ENCODE results near the gene IMP3. TPM values are rescaled to one million over a fixed set of nuclear protein-coding genes. Genes with fewer than 3 reads are reported as not detected.
A peak's percentile ranks its signal among the peaks of the same experiment; 100 is the strongest.

The IMP3 gene
- polyA plus RNA-seq, 1 of the 3 experiments (the other 2 are of a cell fraction), result 56.2 TPM

DNA sequence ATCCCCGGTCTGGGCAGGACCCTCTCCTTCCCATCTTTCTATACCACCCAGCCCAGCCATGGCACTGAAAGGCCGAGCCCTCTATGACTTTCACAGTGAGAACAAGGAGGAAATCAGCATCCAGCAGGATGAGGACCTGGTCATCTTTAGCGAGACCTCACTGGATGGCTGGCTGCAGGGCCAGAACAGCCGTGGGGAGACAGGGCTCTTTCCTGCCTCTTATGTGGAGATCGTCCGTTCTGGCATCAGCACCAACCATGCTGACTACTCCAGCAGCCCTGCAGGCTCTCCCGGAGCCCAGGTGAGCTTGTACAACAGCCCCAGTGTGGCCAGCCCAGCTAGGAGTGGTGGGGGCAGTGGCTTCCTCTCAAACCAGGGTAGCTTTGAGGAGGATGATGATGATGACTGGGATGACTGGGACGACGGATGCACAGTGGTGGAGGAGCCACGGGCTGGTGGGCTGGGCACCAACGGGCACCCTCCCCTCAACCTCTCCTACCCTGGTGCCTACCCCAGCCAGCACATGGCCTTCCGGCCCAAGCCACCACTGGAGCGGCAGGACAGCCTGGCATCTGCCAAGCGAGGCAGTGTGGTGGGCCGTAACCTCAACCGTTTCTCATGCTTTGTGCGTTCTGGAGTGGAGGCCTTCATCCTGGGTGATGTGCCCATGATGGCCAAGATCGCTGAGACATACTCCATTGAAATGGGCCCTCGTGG is 9.2 kb upstream of the IMP3 start:
- Histone ChIP-seq H3K9ac (peak overlapping the region; percentile 99), H3K4me1 (ENCODE audit: control insufficient read depth in 1 of 2, insufficient read depth in 2 of 2, low read depth in 1 of 2, low read length in 1 of 2) (peaks cover 13 to 54% of the 10 kb centered on the region in 2 experiments; a peak in 3 of 4 replicates), H3K4me2 (peak overlapping the region; percentile 99), H3K9me3 (no peaks in the 10 kb centered on the region), H3K27me3 (ENCODE audit: insufficient read depth) (no peaks in the 10 kb centered on the region), H3K27ac (ENCODE audit: low read depth in 2 of 2, low read length in 1 of 2) (peak overlapping the region in 1 of 2 experiments; percentile 96; a peak in 1 of 4 replicates), H3F3A (replicated peaks; ENCODE audit: insufficient read depth) (no peaks in the 10 kb centered on the region), H3K36me3 (replicated peaks in 1 of 2; ENCODE audit: control insufficient read depth in 1 of 2, insufficient read depth in 2 of 2, low read length in 1 of 2) (peaks cover 0 to 10% of the 10 kb centered on the region in 2 experiments), H3K4me3 (ENCODE audit: low read depth in 2 of 2, low read length in 1 of 2) (peak overlapping the region; percentile 73 to 98), H2AFZ (ENCODE audit: low read depth) (no peak overlapping the region), H3K79me2 (ENCODE audit: insufficient read depth) (peaks cover 86% of the 10 kb centered on the region), H4K20me1 (ENCODE audit: insufficient read depth) (peaks cover 40% of the 10 kb centered on the region), H3K9me2 (no peaks in the 10 kb centered on the region)
- TF ChIP-seq, protein P1, sequence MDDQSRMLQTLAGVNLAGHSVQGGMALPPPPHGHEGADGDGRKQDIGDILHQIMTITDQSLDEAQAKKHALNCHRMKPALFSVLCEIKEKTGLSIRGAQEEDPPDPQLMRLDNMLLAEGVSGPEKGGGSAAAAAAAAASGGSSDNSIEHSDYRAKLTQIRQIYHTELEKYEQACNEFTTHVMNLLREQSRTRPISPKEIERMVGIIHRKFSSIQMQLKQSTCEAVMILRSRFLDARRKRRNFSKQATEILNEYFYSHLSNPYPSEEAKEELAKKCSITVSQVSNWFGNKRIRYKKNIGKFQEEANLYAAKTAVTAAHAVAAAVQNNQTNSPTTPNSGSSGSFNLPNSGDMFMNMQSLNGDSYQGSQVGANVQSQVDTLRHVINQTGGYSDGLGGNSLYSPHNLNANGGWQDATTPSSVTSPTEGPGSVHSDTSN (IDR thresholded peaks at IDR 0.05), result no peak
- TF ChIP-seq SMC3 (IDR thresholded peaks at IDR 0.05; ENCODE audit: low read depth, low read length), result no peak
- TF ChIP-seq YY1 (IDR thresholded peaks at IDR 0.05; ENCODE audit: low read depth), result no peak
- TF ChIP-seq, protein P2, sequence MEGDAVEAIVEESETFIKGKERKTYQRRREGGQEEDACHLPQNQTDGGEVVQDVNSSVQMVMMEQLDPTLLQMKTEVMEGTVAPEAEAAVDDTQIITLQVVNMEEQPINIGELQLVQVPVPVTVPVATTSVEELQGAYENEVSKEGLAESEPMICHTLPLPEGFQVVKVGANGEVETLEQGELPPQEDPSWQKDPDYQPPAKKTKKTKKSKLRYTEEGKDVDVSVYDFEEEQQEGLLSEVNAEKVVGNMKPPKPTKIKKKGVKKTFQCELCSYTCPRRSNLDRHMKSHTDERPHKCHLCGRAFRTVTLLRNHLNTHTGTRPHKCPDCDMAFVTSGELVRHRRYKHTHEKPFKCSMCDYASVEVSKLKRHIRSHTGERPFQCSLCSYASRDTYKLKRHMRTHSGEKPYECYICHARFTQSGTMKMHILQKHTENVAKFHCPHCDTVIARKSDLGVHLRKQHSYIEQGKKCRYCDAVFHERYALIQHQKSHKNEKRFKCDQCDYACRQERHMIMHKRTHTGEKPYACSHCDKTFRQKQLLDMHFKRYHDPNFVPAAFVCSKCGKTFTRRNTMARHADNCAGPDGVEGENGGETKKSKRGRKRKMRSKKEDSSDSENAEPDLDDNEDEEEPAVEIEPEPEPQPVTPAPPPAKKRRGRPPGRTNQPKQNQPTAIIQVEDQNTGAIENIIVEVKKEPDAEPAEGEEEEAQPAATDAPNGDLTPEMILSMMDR (IDR thresholded peaks at IDR 0.05), result no peak
- no peak for TF ChIP-seq FOXM1 (IDR thresholded peaks at IDR 0.05; ENCODE audit: low read depth)
- TF ChIP-seq, protein P3, sequence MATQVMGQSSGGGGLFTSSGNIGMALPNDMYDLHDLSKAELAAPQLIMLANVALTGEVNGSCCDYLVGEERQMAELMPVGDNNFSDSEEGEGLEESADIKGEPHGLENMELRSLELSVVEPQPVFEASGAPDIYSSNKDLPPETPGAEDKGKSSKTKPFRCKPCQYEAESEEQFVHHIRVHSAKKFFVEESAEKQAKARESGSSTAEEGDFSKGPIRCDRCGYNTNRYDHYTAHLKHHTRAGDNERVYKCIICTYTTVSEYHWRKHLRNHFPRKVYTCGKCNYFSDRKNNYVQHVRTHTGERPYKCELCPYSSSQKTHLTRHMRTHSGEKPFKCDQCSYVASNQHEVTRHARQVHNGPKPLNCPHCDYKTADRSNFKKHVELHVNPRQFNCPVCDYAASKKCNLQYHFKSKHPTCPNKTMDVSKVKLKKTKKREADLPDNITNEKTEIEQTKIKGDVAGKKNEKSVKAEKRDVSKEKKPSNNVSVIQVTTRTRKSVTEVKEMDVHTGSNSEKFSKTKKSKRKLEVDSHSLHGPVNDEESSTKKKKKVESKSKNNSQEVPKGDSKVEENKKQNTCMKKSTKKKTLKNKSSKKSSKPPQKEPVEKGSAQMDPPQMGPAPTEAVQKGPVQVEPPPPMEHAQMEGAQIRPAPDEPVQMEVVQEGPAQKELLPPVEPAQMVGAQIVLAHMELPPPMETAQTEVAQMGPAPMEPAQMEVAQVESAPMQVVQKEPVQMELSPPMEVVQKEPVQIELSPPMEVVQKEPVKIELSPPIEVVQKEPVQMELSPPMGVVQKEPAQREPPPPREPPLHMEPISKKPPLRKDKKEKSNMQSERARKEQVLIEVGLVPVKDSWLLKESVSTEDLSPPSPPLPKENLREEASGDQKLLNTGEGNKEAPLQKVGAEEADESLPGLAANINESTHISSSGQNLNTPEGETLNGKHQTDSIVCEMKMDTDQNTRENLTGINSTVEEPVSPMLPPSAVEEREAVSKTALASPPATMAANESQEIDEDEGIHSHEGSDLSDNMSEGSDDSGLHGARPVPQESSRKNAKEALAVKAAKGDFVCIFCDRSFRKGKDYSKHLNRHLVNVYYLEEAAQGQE (IDR thresholded peaks at IDR 0.05; ENCODE audit: low read depth, low read length), result no peak
- TF ChIP-seq POLR2AphosphoS5 (IDR thresholded peaks at IDR 0.05; ENCODE audit: low read depth, low read length), result no peak
- TF ChIP-seq GABPA (IDR thresholded peaks at IDR 0.05; ENCODE audit: low read depth), result no peak
- TF ChIP-seq, protein P4, sequence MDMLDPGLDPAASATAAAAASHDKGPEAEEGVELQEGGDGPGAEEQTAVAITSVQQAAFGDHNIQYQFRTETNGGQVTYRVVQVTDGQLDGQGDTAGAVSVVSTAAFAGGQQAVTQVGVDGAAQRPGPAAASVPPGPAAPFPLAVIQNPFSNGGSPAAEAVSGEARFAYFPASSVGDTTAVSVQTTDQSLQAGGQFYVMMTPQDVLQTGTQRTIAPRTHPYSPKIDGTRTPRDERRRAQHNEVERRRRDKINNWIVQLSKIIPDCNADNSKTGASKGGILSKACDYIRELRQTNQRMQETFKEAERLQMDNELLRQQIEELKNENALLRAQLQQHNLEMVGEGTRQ (IDR thresholded peaks at IDR 0.05; ENCODE audit: borderline replicate concordance, low read depth, low read length), result no peak
- TF ChIP-seq EZH2phosphoT487 (IDR thresholded peaks at IDR 0.05; ENCODE audit: borderline replicate concordance, low read depth), result no peak
- no peak for TF ChIP-seq FOXJ3 (CRISPR knock-in tag; IDR thresholded peaks at IDR 0.05)
- no peak for TF ChIP-seq NFIC (IDR thresholded peaks at IDR 0.05; ENCODE audit: borderline replicate concordance)
- no peak for TF ChIP-seq NRF1 (IDR thresholded peaks at IDR 0.05; ENCODE audit: low read depth, low read length)
- TF ChIP-seq TCF12 (IDR thresholded peaks at IDR 0.05), result no peak
- no peak for TF ChIP-seq SIN3A (IDR thresholded peaks at IDR 0.05; ENCODE audit: borderline replicate concordance, low read depth, low read length)
- TF ChIP-seq RXRA (IDR thresholded peaks at IDR 0.05; ENCODE audit: borderline replicate concordance, low read depth), result no peak
- no peak for TF ChIP-seq TAF1 (IDR thresholded peaks at IDR 0.05; ENCODE audit: borderline replicate concordance, low read depth, low read length)
- TF ChIP-seq RAD21 (IDR thresholded peaks at IDR 0.05; ENCODE audit: low read length), result no peak
- TF ChIP-seq, protein P5, sequence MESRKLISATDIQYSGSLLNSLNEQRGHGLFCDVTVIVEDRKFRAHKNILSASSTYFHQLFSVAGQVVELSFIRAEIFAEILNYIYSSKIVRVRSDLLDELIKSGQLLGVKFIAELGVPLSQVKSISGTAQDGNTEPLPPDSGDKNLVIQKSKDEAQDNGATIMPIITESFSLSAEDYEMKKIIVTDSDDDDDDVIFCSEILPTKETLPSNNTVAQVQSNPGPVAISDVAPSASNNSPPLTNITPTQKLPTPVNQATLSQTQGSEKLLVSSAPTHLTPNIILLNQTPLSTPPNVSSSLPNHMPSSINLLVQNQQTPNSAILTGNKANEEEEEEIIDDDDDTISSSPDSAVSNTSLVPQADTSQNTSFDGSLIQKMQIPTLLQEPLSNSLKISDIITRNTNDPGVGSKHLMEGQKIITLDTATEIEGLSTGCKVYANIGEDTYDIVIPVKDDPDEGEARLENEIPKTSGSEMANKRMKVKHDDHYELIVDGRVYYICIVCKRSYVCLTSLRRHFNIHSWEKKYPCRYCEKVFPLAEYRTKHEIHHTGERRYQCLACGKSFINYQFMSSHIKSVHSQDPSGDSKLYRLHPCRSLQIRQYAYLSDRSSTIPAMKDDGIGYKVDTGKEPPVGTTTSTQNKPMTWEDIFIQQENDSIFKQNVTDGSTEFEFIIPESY (IDR thresholded peaks at IDR 0.05; ENCODE audit: borderline replicate concordance, low read depth), result no peak
- 92% methylated on average over 12 of the region's 19 CpGs for WGBS (ENCODE audit: low lambda C conversion rate)
- ChIA-PET CTCF (interaction anchor here (0.6 to 1.7 kb wide), 5 partner anchors 11 to 1657 kb away, joined by 3 to 4 read pairs (median 3); partner anchors contain the start of gene STOML1), POLR2A (no interaction called here)
- no peak for DNase-seq

All from SK-N-SH (cell line).